HepG2 (cell line): Measurements from ENCODE around the gene SERTAD4.

Experiments
- CHD4 ChIP-seq: fragments of 200-600 bp; sonication (generic); IDR thresholded peaks from 2 replicates; pipeline ENCODE4 v1.7.0; 2017; ENCODE audit warnings: mild to moderate bottlenecking, low read length, borderline replicate concordance
- ZNF883 ChIP-seq: sonication (generic); formaldehyde crosslinking; IDR thresholded peaks from 2 replicates; pipeline ENCODE4 v1.5.1; 2020; ENCODE audit warnings: mild to moderate bottlenecking, missing genetic modification reagents; ENCODE audit errors: not compliant biosample characterization
- TF ChIP-seq, protein P1 (sequence below), 2 experiments: sonication (generic) in 1 of 2; formaldehyde crosslinking in 1 of 2; IDR thresholded peaks; 2 replicates each; pipeline versions ENCODE4 v1.4.0 to v1.6.1; 2018 to 2020; ENCODE audit warnings: missing genetic modification reagents in 2 of 2, borderline replicate concordance in 1 of 2, low read depth in 1 of 2, mild to moderate bottlenecking in 1 of 2, missing biosample characterization in 1 of 2

DNA sequence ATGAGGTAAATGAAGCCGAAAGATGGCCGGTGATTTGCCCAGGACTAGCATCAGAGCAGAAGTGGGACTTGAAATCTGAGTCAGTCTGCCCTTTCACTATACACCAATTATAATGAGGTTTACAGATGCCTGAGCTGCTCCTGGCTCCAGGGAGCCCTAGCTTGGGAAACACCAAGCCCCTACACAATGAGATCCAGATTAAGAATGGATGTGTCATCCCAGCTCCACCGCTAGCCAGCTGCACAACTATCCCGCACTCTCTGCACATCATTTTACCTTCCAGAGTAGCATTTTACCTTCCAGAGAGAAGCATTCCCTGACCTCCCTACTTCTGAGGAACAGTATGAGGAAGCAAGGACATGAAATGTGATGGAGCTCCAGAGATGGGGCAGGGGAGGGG, 27.0 kb downstream of the SERTAD4 start:
- TF ChIP-seq ZNF883 (CRISPR knock-in tag) = no peak
- no peak for TF ChIP-seq CHD4
- TF ChIP-seq, protein P1, sequence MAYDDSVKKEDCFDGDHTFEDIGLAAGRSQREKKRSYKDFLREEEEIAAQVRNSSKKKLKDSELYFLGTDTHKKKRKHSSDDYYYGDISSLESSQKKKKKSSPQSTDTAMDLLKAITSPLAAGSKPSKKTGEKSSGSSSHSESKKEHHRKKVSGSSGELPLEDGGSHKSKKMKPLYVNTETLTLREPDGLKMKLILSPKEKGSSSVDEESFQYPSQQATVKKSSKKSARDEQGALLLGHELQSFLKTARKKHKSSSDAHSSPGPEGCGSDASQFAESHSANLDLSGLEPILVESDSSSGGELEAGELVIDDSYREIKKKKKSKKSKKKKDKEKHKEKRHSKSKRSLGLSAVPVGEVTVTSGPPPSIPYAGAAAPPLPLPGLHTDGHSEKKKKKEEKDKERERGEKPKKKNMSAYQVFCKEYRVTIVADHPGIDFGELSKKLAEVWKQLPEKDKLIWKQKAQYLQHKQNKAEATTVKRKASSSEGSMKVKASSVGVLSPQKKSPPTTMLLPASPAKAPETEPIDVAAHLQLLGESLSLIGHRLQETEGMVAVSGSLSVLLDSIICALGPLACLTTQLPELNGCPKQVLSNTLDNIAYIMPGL (CRISPR knock-in tag; IDR thresholded peaks at IDR 0.05; ENCODE audit: borderline replicate concordance in 1 of 2, low read depth in 1 of 2) = no peak
